K562 (cell line): ENCODE measurements around the gene PRR16. TPM values are rescaled to one million over a fixed set of nuclear protein-coding genes. Genes with fewer than 3 reads are reported as not detected.

ENCODE experiments used
- ATAC-seq: fragments of 200-7000 bp; cut with Tn5 transposase; 3 replicates; pipeline ENCODE4 v1.9.1; 2020; ENCODE audit warnings: moderate library complexity
- BruUV-seq: library from RNA; stranded (reverse); fragments of 400-500 nt; replicated peaks from 2 replicates; lab custom pipeline; 2021; lab: Mats Ljungman, UMichigan
- CTCF ChIA-PET: fragments of 300-600 bp; formaldehyde crosslinking; extraction: SDS; loops from one replicate; lab custom pipeline; 2021; ENCODE audit warnings: low intra/inter-chr PET ratio; lab: Yijun Ruan, JAX
- POLR2A ChIA-PET: fragments of 300-600, 350-650 bp; sonication (Branson Sonifier 250); formaldehyde crosslinking; extraction: SDS; loops from one replicate; lab custom pipeline; 2021; ENCODE audit warnings: antibody characterized with exemption, inconsistent platforms; lab: Yijun Ruan, JAX
- DNase-seq, 4 experiments: peaks; one replicate each; pipeline versions ENCODE4 v3.0.0 to v3.0.0-alpha.2; 2011 to 2018; ENCODE audit warnings: low spot score in 3 of 4, mixed read lengths in 3 of 4; ENCODE audit errors: extremely low read depth in 1 of 4
- FAIRE-seq: peaks from 2 replicates; lab custom pipeline; 2011; peaks lifted over from hg19 to GRCh38; lab: Jason Lieb, UNC
- H2AFZ ChIP-seq: 2 replicates; pipeline ENCODE4 v1.6.0; 2011; ENCODE audit warnings: low read depth, low read length, control low read depth, inconsistent platforms
- H3K27ac ChIP-seq: fragments of 200-600 bp; 3 replicates; pipeline ENCODE4 v1.8.0; 2011; ENCODE audit warnings: low read depth, mild to moderate bottlenecking, control low read depth, inconsistent platforms, low read length, moderate library complexity, mixed read lengths; ENCODE audit errors: extremely low read depth
- H3K27me3 ChIP-seq, 2 experiments: fragments of 300-600 bp in 1 of 2; 2 replicates in 1 of 2; 3 replicates in 1 of 2; pipeline versions ENCODE4 v1.6.0 to v1.8.0; 2011; ENCODE audit warnings: inconsistent platforms in 2 of 2, low read length in 2 of 2, mild to moderate bottlenecking in 1 of 2, mixed read lengths in 1 of 2, moderate library complexity in 1 of 2; ENCODE audit not compliant: control insufficient read depth in 2 of 2, insufficient read depth in 2 of 2
- H3K36me3 ChIP-seq: fragments of 300-600 bp; 3 replicates; pipeline ENCODE4 v1.8.0; 2011; ENCODE audit warnings: mild to moderate bottlenecking, low read length, inconsistent platforms; ENCODE audit not compliant: control insufficient read depth, insufficient read depth
- H3K4me1 ChIP-seq, 2 experiments: fragments of 200-600 bp in 1 of 2; replicated peaks in 1 of 2; 2 replicates in 1 of 2; 3 replicates in 1 of 2; pipeline versions ENCODE4 v1.5.1 to v1.8.0; 2011; ENCODE audit warnings: inconsistent platforms in 2 of 2, low read length in 2 of 2, mild to moderate bottlenecking in 1 of 2, mixed read lengths in 1 of 2, moderate library complexity in 1 of 2; ENCODE audit not compliant: control insufficient read depth in 2 of 2, insufficient read depth in 2 of 2
- H3K4me2 ChIP-seq: 2 replicates; pipeline ENCODE4 v1.6.1; 2011; ENCODE audit warnings: low read length, control low read depth, inconsistent platforms, mixed read lengths; ENCODE audit not compliant: insufficient read depth
- H3K4me3 ChIP-seq: fragments of 200-600 bp; sonication (generic), shearing (Covaris generic); 2 replicates; pipeline ENCODE4 v1.5.1; 2016; ENCODE audit warnings: control low read depth, inconsistent platforms
- H3K79me2 ChIP-seq: fragments of 200-600 bp; 3 replicates; pipeline ENCODE4 v1.8.0; 2011; ENCODE audit warnings: low read length, inconsistent platforms; ENCODE audit not compliant: control insufficient read depth, insufficient read depth
- H3K9ac ChIP-seq, 2 experiments: 2 replicates each; pipeline versions ENCODE4 v1.6.0 to v1.6.1; 2011; ENCODE audit warnings: low read depth in 2 of 2, low read length in 2 of 2, control low read depth in 1 of 2, inconsistent platforms in 1 of 2, mild to moderate bottlenecking in 1 of 2, mixed read lengths in 1 of 2; ENCODE audit not compliant: insufficient read depth in 1 of 2
- H3K9me1 ChIP-seq: one replicate; pipeline ENCODE4 v1.6.0; 2011; ENCODE audit warnings: inconsistent platforms, mild to moderate bottlenecking, low read length, moderate library complexity; ENCODE audit not compliant: control insufficient read depth, insufficient read depth
- H3K9me3 ChIP-seq: replicated peaks from 2 replicates; pipeline ENCODE4 v1.5.1; 2011; ENCODE audit warnings: low read depth, low read length, inconsistent platforms; ENCODE audit not compliant: control insufficient read depth, insufficient read depth
- H4K20me1 ChIP-seq: replicated peaks from 2 replicates; pipeline ENCODE4 v1.6.1; 2011; ENCODE audit warnings: low read length, inconsistent platforms, mixed read lengths; ENCODE audit not compliant: control insufficient read depth, insufficient read depth
- BCL6 ChIP-seq: fragments of 250-450 bp; sonication (Bioruptor Pico); IDR thresholded peaks from 2 replicates; pipeline ENCODE4 v1.4.0; 2020
- CBX3 ChIP-seq, 2 experiments: IDR thresholded peaks; 1 replicate in 1 of 2; 2 replicates in 1 of 2; pipeline ENCODE4 v1.6.1; 2012; ENCODE audit warnings: inconsistent platforms in 2 of 2, low read length in 2 of 2, borderline replicate concordance in 1 of 2, control low read depth in 1 of 2
- ESRRB ChIP-seq: fragments of 250-450 bp; sonication (Bioruptor Pico); IDR thresholded peaks from 2 replicates; pipeline ENCODE4 v1.5.0; 2020; ENCODE audit warnings: mild to moderate bottlenecking, moderate library complexity, borderline replicate concordance
- FOXJ2 ChIP-seq: fragments of 200-800 bp; sonication (Bioruptor generic); IDR thresholded peaks from 2 replicates; pipeline ENCODE4 v1.6.1; 2016; ENCODE audit warnings: missing genetic modification characterization, missing compliant biosample characterization
- HDAC6 ChIP-seq: IDR thresholded peaks from 2 replicates; pipeline ENCODE4 v1.6.1; 2012; ENCODE audit warnings: low read depth, mild to moderate bottlenecking, control low read depth, inconsistent platforms, low read length, moderate library complexity
- HNRNPUL1 ChIP-seq: fragments of 200-400 bp; formaldehyde crosslinking; IDR thresholded peaks from 2 replicates; pipeline ENCODE4 v1.6.1; 2017; ENCODE audit warnings: low read length
- KDM2B ChIP-seq: fragments of 250-450 bp; sonication (Bioruptor Pico); IDR thresholded peaks from 2 replicates; pipeline ENCODE4 v1.8.0; 2021; ENCODE audit warnings: mild to moderate bottlenecking, moderate library complexity
- MEF2D ChIP-seq: conservative IDR thresholded peaks from 2 replicates; pipeline ENCODE4 v1.6.1; 2016; ENCODE audit warnings: low read depth, missing genetic modification characterization, missing compliant biosample characterization
- RFX7 ChIP-seq: fragments of 250-450 bp; sonication (Bioruptor Pico); IDR thresholded peaks from 2 replicates; pipeline ENCODE4 v1.5.1; 2021; ENCODE audit warnings: mild to moderate bottlenecking
- TARDBP ChIP-seq: fragments of 450-650 bp; IDR thresholded peaks from 2 replicates; pipeline ENCODE4 v1.6.1; 2016
- ZNF121 ChIP-seq: sonication (generic); formaldehyde crosslinking; conservative IDR thresholded peaks from 2 replicates; pipeline ENCODE4 v1.8.0; 2022; ENCODE audit warnings: missing genetic modification reagents
- ZNF133 ChIP-seq: fragments of 250-450 bp; sonication (Bioruptor Pico); IDR thresholded peaks from 2 replicates; pipeline ENCODE4 v1.4.0; 2020; ENCODE audit warnings: mild to moderate bottlenecking
- ZNF134 ChIP-seq: fragments of 250-450 bp; sonication (Bioruptor Pico); conservative IDR thresholded peaks from 2 replicates; pipeline ENCODE4 v1.4.0; 2020
- ZNF551 ChIP-seq: fragments of 250-450 bp; sonication (Bioruptor Pico); IDR thresholded peaks from 2 replicates; pipeline ENCODE4 v1.5.0; 2021; ENCODE audit warnings: mild to moderate bottlenecking, moderate library complexity
- ZNF583 ChIP-seq: fragments of 250-450 bp; sonication (Bioruptor Pico); IDR thresholded peaks from 2 replicates; pipeline ENCODE4 v1.4.0; 2020
- ZNF644 ChIP-seq: fragments of 200-800 bp; sonication (Bioruptor generic); IDR thresholded peaks from 2 replicates; pipeline ENCODE4 v1.6.1; 2016; ENCODE audit warnings: low read depth, missing genetic modification characterization, missing compliant biosample characterization
- WGBS: fragments of 100-300 bp; shearing (Covaris generic); methylation state at CpG from one replicate; pipeline ENCODE4 v1.1.6; 2016; ENCODE audit warnings: low coverage, mixed read lengths; ENCODE audit not compliant: insufficient coverage; ENCODE audit errors: missing lambda C conversion rate; 5-methylcytosine and 5-hydroxymethylcytosine counted together
- in situ Hi-C: fragments of 300-500 bp; cut with MboI; formaldehyde crosslinking; loops from 4 replicates; pipeline ENCODE4 v1.15.0; 2018; ENCODE audit warnings: inconsistent platforms, mixed read lengths
- intact Hi-C: fragments of 100-400 bp; cut with micrococcal nuclease; formaldehyde crosslinking; loops from 2 replicates; pipeline ENCODE4 v1.14.2; 2022
- polyA plus RNA-seq, 8 experiments: library from polyadenylated mRNA; depleted of rRNA in 4 of 8; stranded (reverse) in 5 of 8; unstranded in 3 of 8; fragments of >200 nt; fragmentation: Nextera tagmentation in 2 of 8; fragmentation: Illumina TruSeq in 1 of 8; extraction: Ambion mirVana in 2 of 8; extraction: Trizol in 1 of 8; gene quantifications; 2 replicates each; pipeline versions ENCODE4 v1.2.1 to v1.2.3, GENCODE V29; 2011 to 2014; ENCODE audit warnings: inconsistent platforms in 1 of 8, missing spikeins in 1 of 8
- total RNA-seq, 7 experiments: library from RNA; depleted of rRNA in 6 of 7; stranded (reverse); fragments of >200 nt in 6 of 7; fragmentation: Illumina TruSeq in 2 of 7; extraction: Trizol in 2 of 7; gene quantifications; 2 replicates each; pipeline versions ENCODE4 v1.2.1 to v1.2.3, GENCODE V29; 2011 to 2021; ENCODE audit warnings: low replicate concordance in 1 of 7
- TF ChIP-seq, protein P1 (sequence below): fragments of 450-650 bp; formaldehyde crosslinking; IDR thresholded peaks from 2 replicates; pipeline ENCODE4 v1.4.0; 2022; ENCODE audit warnings: missing genetic modification characterization
- TF ChIP-seq, protein P2 (sequence below): fragments of 250-450 bp; sonication (Bioruptor Pico); IDR thresholded peaks from 2 replicates; pipeline ENCODE4 v1.5.1; 2021; ENCODE audit warnings: mild to moderate bottlenecking

The PRR16 gene
- total and polyA plus RNA-seq, 9 of the 15 experiments (the other 6 are each of a cell fraction or from before 2014, with no cell fraction given), result 0.61 to 10.1 (median 3.3) TPM

DNA sequence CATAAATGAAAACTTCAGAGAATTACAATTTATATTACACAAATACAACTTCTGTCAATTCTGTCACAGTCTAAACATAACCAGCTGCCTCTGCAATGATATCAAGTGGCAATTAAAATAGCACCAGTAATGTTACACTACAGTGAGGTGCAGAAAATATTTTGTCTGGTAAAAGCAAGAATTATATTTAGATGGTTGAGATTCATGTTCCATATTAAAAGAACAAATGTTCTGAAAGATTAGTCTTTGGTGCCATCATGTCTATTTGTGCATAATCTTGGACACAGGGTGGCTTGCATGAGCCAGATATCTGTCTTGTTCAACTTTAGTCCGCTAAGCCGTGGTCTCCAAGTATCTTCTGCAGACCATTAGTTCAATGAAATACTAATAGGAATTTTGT, 29.0 kb upstream of the PRR16 start:
- DNase-seq, result no peak
- Histone ChIP-seq H3K79me2 (no peaks in the 10 kb centered on the region), H3K9me1 (no peaks in the 10 kb centered on the region), H3K9ac (no peak overlapping the region), H2AFZ (no peak overlapping the region), H3K27me3 (no peaks in the 10 kb centered on the region)
- 0% methylated on average over 2 of the region's 2 CpGs for WGBS
- no TSS peak for BruUV-seq
- TF ChIP-seq ZNF583 (CRISPR knock-in tag) (no peak), BCL6 (CRISPR knock-in tag) (no peak), HNRNPUL1 (no peak), TARDBP (no peak), ZNF551 (no peak), KDM2B (CRISPR knock-in tag) (no peak), FOXJ2 (tag) (no peak)
- TF ChIP-seq, all 486 proteins: peak for 0
- Histone ChIP-seq H3K36me3 (no peaks in the 10 kb centered on the region), H3K4me2 (no peak overlapping the region), H3K4me1 (no peaks in the 10 kb centered on the region), H3K27ac (no peak overlapping the region), H3K4me3 (no peak overlapping the region), H4K20me1 (no peaks in the 10 kb centered on the region), H3K9me3 (no peaks in the 10 kb centered on the region)
- ChIA-PET POLR2A (no interaction called here), CTCF (no interaction called here)
- ATAC-seq (no peak), FAIRE-seq (no peak)
- in situ Hi-C loops, result no loop called here
- intact Hi-C loops, result no loop called here

DNA sequence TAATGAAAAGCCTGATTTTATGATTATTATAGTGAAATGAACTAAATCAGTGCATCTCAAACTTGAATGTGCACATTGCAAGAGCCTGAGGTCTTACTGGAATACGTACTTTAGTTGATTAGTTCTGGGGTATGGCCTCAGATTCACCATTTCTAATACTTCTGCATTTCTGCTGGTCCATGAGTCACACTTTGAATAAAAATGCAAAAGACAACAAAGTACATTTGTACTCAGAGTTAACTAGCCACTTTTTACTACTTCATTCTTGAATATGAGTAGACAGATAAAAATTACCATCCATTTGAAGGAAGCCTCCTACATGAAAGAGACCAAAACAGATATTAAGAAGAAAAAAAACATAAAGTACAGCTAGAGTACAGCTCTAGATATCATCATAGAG, 27.1 kb upstream of the PRR16 start:
- CTCF ChIA-PET, result no interaction called here
- in situ Hi-C loops, result no loop called here
- H3K79me2 ChIP-seq, result no peaks in the 10 kb centered on the region
- no peaks in the 10 kb centered on the region for H3K27me3 ChIP-seq
- no peak for DNase-seq
- no peak for FAIRE-seq
- no peak overlapping the region for H3K4me2 ChIP-seq
- POLR2A ChIA-PET, result no interaction called here
- intact Hi-C loops, result no loop called here
- no peak for ATAC-seq
- no peak overlapping the region for H3K4me3 ChIP-seq
- H4K20me1 ChIP-seq, result no peaks in the 10 kb centered on the region
- no peak overlapping the region for H3K27ac ChIP-seq
- 20% methylated on average over 1 of the region's 1 CpG for whole genome bisulfite sequencing
- H3K9me1 ChIP-seq, result no peaks in the 10 kb centered on the region
- BruUV-seq, result no TSS peak
- H3K36me3 ChIP-seq, result no peaks in the 10 kb centered on the region
- no peak overlapping the region for H3K9ac ChIP-seq
- no peaks in the 10 kb centered on the region for H3K9me3 ChIP-seq
- no peaks in the 10 kb centered on the region for H3K4me1 ChIP-seq
- no peak overlapping the region for H2AFZ ChIP-seq
- TF ChIP-seq ZNF644 (tag) (no peak), ZNF121 (CRISPR knock-in tag) (no peak), ZNF133 (CRISPR knock-in tag) (no peak), HDAC6 (no peak), ZNF134 (CRISPR knock-in tag) (no peak), CBX3 (IDR thresholded peaks at IDR 0.05; ENCODE audit: borderline replicate concordance in 1 of 2, low read length in 2 of 2) (no peak), ESRRB (CRISPR knock-in tag) (no peak), MEF2D (tag) (no peak), RFX7 (no peak)
- TF ChIP-seq, protein P1, sequence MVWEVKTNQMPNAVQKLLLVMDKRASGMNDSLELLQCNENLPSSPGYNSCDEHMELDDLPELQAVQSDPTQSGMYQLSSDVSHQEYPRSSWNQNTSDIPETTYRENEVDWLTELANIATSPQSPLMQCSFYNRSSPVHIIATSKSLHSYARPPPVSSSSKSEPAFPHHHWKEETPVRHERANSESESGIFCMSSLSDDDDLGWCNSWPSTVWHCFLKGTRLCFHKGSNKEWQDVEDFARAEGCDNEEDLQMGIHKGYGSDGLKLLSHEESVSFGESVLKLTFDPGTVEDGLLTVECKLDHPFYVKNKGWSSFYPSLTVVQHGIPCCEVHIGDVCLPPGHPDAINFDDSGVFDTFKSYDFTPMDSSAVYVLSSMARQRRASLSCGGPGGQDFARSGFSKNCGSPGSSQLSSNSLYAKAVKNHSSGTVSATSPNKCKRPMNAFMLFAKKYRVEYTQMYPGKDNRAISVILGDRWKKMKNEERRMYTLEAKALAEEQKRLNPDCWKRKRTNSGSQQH (CRISPR knock-in tag), result no peak
- TF ChIP-seq, protein P2, sequence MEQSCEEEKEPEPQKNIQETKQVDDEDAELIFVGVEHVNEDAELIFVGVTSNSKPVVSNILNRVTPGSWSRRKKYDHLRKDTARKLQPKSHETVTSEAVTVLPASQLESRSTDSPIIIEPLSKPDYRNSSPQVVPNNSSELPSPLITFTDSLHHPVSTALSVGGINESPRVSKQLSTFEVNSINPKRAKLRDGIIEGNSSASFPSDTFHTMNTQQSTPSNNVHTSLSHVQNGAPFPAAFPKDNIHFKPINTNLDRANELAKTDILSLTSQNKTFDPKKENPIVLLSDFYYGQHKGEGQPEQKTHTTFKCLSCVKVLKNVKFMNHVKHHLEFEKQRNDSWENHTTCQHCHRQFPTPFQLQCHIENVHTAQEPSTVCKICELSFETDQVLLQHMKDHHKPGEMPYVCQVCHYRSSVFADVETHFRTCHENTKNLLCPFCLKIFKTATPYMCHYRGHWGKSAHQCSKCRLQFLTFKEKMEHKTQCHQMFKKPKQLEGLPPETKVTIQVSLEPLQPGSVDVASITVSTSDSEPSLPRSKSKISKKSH (CRISPR knock-in tag), result no peak
